ENCODE data around the gene GDF15.

GRCh38 chr19:18435842-18436670 is 50.1 kb downstream of the GDF15 start:
- TF ChIP-seq ZFX (IDR thresholded peaks at IDR 0.05) (no peak), CTCF (conservative IDR thresholded peaks at IDR 0.05) (no peak)
